CD4-positive, alpha-beta T cell treated with Interleukin-17A for 4 hours (primary cell): ENCODE measurements around the gene IPO11.
"Not testable (repeated sequence)": the region's sequence is repeated elsewhere in the genome, so short reads cannot be mapped to it uniquely, and the experiment has no call there.

Source experiments
- DNase-seq: peaks from one replicate; pipeline ENCODE4 v3.0.0-alpha.2; 2020; ENCODE audit warnings: mixed read lengths

Gene IPO11

GRCh38 chr5:62607615-62608014 lies 195.1 kb downstream of the IPO11 start:
- DNase-seq = no peak

DNA sequence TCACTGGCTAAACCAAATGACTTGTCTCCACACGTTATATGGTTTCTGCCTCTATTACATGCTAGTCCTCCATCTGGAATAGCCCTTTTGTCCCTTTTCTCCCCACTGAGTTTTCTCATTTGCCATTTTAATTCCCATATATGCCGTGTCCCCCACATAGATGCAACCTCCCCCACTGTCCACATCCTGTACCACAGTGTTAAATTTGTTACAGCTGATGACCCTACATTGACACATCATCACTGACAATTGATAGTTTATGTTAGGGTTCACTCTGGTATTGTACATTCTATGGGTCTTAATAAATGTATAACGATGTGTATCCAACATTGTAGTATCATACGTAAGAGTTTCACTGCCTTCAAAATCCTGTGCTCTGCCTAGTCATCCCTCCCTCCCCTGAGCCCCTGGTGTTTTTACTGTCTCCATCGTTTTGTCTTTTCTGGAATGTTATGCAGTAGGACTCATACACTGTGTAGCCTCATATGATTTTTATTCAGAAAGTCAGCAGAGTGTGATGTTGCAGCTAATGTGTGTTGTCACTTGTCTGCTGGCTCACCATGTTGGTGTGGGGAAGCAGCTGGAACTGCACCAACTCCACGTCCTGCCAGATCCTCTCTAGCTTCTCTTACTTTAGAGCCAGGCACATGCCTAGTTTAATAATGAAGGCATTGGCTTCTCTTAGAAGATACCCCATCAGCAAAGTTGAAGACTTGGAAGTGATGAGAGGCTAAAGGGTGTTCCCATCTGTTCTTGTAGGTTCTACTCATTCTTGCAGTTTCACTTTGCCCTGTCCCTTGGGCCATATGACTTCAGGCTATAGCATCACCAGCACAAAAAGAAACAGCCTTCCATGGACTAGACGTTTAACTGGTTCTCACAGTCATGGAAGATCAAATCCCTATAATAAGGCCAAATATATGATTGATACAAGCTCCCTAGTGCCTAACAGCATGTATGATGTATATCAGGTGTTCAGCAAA lies 196.3 kb downstream of the IPO11 start:
- DNase-seq = no peak

DNA sequence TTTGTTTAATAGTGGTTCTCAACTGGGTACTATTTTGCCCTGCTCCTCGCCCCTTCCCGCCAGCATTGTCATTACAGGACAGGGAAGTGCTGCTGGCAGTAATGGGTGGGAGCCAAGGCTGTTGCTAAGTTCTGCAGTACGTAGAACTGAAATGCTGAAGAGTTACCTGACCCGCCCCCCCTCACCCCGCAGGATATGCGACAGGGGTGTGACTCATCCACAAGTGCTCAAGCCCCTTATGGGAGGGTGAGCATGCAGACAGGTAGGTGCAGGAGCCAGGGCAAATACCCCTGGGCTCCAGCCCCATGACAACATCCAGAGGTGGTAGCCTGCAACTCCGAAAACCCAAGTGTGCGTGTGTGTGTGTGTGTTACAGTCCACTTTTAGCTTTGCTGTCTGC lies 201.8 kb downstream of the IPO11 start:
- no peak for DNase-seq

DNA sequence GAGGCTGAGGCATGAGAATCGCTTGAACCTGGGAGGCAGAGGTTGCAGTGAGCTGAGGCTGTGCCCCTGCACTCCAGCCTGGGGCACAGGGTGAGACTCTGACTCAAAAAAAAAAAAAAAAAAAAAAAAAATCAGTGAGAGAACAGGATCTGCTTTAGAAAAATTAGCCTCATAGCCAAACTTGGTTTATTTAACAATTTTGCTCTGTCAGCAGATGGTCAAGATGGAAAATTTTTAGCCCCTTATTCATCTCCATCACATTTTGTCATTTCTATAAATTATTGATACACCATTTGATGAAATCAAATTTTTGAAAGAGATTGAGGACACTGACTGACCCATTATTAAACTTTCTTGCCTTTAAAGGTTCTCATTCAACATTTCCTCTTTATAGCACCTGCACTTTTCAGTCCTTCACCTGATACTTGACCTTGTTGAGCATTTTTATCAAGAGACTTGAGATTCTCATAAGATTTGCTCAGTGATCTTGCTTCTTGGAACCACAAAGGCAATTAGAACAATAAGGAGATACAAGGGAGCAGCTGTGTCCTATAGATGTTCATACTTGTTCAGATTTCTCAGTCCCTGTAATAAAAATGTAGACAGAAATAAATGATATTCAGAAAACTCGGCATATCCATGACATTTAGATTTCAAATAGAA lies 204.2 kb downstream of the IPO11 start:
- DNase-seq = no peak

GRCh38 chr5:62617943-62618342 lies 205.4 kb downstream of the IPO11 start:
- no peak for DNase-seq

DNA sequence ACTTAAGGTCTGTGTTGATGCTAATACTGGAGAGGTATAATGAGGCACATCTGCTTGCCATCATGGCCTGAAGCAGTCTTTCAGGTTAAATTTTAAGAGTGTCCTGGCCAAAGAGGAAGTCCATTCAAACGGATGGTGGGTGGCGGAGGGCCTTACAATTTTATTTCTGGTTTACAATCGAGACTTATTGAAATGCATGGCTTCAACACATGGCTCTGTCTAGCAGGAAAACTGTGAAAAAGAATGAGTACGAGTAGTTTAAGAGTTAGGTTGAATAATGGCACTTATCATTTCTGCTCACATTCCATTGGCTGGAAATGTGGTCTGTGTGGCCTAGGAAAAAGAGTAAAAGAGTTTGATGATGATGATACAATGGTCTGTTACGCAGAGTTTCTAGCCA lies 208.2 kb downstream of the IPO11 start:
- no peak for DNase-seq

DNA sequence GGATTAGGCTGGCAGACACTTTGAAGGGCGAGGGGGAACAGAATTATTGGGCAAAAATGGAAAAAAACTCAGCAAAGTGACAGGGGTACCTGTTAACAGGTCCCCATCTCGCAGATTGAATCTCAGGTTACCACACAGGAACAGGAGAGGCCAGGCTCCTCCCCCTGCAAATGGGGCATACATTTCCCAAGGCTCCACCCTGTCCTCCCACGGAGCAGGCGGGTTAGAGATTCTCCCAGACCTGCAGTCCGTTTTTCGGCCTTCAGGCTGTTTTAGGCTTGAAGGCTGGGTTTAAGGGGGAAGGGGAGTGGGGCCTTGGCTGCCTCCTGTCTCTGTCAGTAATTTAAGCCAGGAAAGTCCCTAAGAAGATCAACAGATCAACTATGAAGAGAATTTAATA lies 208.7 kb downstream of the IPO11 start:
- DNase-seq = no peak

DNA sequence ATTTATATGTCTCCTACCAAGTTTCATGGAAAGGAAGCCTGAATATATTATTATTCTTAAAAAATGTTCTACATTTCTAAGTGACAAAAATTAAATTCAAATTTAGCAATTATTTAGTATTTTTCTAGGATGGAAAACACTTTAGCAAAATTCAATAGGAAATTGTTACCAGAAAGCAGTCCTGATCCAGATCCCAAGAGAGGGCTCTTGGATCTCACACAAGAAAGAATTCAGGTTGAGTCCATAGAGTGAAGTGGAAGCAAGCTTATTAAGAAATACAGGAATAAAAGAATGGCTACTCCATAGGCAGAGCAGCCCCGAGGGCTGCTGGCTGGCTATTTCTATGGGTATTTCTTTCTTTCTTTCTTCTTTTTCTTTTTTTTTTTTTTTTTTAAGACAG lies 210.7 kb downstream of the IPO11 start:
- DNase-seq = no peak

DNA sequence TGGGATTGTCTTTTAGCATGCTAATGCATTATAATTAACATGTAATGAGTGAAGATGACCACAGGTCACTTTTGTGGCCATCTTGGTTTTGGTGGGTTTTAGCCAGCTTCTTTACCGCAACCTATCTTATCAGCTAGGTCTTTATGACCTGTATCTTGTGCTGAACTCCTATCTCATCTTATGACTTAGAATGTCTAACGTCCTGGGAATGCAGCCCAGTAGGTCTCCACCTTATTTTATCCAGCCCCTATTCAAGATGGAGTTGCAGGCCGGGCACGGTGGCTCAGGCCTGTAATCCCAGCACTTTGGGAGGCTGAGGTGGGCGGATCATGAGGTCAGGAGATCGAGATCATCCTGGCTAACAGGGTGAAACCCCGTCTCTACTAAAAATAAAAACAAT lies 211.9 kb downstream of the IPO11 start:
- not testable (repeated sequence) for DNase-seq

DNA sequence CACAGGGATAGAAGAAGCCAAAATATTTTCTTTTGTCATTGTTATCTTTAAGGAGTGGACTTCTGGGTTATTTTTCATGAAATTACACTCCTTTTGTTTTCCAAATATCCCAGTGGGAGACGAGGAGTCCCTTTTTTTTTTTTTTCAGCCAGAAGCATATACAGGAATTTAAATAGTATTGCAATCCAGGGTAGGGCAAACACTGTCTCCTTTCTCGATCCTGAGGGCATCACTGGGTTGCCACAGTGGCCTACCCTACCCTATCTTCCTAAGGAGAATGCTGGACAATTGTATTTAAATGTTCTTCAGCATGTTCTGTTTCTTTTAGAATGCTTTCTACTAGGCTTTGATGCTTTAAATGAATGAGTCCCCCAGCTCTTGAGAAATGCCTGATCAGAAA lies 214.0 kb downstream of the IPO11 start:
- DNase-seq = no peak

- no peak for DNase-seq
These were observed 214.6 kb downstream of the IPO11 start for GRCh38 chr5:62627121-62627520.

- DNase-seq = no peak
These were observed 215.3 kb downstream of the IPO11 start for GRCh38 chr5:62627901-62628300.

DNA sequence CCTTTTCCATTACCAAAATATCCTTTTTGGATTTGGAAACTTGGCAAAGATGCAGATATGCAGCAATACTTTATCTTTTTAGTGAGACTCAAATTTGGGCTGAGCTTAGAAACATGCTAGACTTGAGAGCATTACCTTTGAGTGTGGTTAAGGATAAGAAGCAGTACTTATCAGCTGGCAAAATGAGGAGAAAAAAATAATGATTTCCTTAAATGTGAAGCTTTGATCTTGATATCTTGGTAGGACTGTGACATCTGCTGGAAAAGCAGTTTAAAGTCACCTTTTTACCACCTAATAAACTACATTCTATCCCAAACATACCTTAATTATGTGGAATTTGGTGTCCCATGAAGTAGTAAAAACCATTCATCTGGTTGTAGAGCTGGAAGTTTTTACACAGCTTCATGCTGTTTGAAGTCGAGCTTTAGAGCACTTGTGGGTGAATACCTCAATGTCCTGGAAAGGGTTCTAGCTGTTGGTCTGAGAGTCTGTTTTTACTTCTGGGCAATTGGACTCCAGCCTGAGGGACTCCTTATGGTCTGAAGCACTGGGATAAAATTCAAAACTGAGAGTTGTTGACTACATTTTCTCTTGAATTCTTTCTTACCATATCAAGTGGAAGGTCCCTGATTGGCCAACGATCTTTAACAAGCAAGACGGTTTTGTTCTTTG lies 219.5 kb downstream of the IPO11 start:
- DNase-seq = no peak

GRCh38 chr5:62633243-62633642 lies 220.7 kb downstream of the IPO11 start:
- no peak for DNase-seq

- DNase-seq = no peak
These were observed 227.9 kb downstream of the IPO11 start for GRCh38 chr5:62640446-62640845.

- no peak for DNase-seq
These were observed 229.9 kb downstream of the IPO11 start for GRCh38 chr5:62642468-62642867.

GRCh38 chr5:62643556-62644451 lies 231.2 kb downstream of the IPO11 start:
- DNase-seq = no peak

DNA sequence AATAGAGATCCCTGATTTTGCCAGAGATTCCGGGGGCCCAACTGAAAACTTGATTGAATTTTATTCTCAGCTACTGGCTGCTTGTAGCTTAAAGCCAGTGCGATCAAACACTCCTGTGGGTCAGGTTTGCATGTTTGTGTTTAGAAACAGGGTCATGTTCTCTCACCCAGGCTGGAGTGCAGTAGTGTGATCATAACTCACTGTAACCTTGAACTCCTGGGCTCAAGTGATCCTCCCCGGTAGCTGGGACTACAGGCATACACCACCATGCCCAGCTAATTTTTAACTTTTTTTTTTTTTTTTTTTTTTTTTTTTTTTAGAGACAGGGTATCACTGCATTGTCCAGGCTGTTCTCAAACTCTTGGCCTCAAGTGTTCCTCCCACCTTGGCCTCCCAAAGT lies 232.7 kb downstream of the IPO11 start:
- DNase-seq = no peak

- no peak for DNase-seq
These were observed 234.7 kb downstream of the IPO11 start for GRCh38 chr5:62647241-62647640.

DNA sequence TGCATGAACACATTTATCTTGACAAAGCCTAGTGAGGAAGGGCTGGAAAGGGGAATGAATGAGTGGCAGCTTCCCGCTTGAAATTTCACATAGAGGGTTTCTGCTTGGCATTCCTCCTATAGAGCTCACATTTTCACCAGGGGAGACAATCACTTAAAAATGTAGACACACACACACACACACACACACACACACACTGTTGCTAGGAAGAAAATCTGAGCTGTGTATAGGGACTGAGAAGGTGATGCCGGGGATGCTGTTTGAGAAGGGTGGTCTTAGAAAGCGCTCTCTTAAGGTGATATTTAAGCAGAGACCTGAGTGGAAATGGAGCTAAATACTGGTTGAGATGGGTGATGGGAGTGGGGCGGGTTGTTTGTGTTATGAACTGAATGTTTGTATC lies 236.5 kb downstream of the IPO11 start:
- DNase-seq = no peak

DNA sequence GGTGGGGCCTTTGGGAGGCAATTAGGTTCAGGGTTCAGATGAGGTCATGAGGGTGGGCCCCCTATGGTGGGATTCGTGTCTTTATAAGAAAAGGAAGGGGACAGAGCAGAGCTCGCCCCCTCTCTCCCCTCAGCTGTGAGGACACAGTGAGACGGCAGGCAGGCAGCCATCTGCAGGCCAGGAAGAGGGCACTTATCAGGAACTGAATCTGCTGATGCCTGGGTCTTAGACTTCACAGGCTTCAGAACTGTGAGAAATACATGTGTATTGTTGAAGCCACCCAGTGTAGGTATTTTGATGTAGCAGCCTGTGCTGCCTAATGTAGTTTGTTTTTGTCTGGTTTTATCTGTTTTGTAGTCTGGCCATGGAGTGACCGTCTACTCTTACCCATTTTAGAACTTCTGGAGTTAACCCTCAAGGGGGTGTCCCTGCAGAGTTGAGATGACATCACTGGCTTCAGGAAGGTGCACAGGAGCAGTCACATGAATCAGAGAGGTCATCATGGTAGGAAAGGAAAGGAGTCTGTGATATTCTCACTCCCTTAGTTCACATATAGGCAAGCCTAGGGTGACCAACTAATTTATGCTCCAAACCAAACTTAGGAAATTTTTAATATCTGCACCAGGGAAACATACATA lies 237.0 kb downstream of the IPO11 start:
- no peak for DNase-seq

DNA sequence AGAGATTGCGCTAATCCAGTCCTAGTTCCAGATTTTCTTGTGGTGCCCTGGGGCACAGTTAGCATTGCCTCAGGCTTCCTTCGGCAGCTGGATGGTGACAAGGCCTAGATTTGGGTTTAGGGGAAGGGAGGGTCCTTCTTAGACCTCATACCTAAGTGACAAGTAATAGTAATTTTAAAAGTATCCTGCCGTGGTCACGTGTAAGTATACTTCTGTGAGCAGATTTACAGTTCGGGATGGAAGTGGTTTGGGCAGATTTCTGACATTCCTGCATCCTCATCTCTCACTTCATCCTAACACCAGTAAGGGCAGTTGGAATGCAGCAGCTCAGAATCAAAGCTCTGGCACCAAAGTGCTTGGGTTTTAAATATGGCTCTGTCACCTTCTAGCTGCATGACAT lies 237.6 kb downstream of the IPO11 start:
- DNase-seq = no peak
